G401 (cell line): ENCODE data around the gene LSM7. TPM values are rescaled to one million over a fixed set of nuclear protein-coding genes. Genes with fewer than 3 reads are reported as not detected.
"Not testable (repeated sequence)": the region's sequence is repeated elsewhere in the genome, so short reads cannot be mapped to it uniquely, and the experiment has no call there.

Source experiments
- DNase-seq: peaks from one replicate; pipeline ENCODE4 v3.0.0-alpha.2; 2015; ENCODE audit warnings: low spot score
- in situ Hi-C: cut with HindIII; loops from 2 replicates; pipeline ENCODE4 v1.10.0; 2016; ENCODE audit warnings: low sequenced_read_pairs, mixed read lengths
- total RNA-seq: library from RNA; depleted of rRNA; stranded (reverse); fragments of >200 nt; shearing (Covaris generic); gene quantifications from 2 replicates; pipeline ENCODE4 v1.2.3, GENCODE V29; 2014

The LSM7 gene
- total RNA-seq, 1 experiment from 2014 or later, result 400 TPM

DNA sequence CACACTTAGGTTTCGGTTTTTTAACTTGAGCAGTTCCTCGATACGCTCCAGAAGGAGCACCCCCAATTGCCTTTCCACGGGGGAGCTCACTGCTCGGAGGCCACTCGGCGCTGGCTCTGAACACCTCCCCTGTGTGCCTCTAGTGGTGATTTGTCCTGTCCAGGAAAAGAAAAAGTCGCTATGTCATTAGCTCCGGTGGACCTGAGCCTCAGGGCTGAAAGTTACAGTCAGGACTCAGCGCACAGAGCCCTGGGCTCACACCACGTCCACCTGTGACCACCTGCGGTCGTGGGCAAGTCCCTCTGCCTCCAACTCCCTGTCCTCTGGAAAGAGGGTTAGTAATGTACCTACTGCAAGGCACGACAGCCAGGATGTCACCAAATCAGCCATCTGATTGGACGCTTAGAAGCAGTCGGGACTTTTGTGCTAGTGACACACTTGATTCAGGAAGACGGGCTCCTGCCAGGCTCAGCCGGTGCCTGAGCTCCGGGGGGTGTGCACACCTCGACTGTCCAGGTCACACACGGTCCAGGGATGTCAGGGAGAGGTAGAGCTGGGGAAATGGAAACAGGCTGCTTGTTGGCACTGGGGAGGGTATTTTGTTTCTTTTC is 27.8 kb upstream of the LSM7 start:
- peak; percentile 50 for DNase-seq
- in situ Hi-C loops, result no loop called here

DNA sequence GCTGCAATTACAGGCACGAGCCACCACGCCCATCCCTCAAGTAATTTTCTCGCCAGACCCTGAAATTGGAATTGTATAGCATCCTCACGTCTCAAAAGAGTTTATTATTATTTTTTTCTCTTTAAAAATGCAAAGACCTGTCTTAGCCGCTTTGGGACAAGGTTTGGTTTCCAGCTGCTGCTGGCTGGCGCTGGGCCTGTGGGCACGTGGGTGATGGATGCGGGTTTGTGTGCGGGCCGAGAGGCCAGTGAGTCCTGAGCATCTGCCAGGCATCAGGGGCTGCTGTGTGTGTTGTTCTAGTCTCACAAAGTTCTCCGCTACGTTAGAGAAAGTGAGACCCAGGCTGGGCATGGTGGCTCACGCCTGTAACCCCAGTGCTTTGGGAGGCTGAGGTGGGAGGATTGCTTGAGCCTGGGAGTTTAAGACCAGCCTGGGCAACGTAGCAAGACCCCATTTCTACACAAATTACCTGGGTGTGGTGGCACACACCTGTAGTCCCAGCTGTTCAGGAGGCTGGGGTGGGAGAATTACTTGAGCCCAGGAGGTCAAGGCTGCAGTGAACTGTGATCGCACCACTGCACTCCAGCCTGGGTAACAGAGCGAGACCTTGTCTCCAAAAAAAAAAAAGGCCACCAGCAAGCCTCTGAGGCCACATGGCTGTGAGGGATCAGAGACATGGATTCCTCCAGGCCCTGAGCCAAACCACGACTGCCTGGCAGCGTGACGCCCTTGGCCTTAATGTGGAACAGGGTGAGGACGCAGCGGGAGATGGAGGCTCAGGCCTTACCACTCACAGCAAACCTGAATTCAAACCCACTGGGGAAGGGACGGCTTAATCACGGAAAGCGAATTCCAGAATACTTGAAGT is 27.0 kb upstream of the LSM7 start:
- in situ Hi-C loops, result no loop called here
- DNase-seq, result peak; percentile 64

DNA sequence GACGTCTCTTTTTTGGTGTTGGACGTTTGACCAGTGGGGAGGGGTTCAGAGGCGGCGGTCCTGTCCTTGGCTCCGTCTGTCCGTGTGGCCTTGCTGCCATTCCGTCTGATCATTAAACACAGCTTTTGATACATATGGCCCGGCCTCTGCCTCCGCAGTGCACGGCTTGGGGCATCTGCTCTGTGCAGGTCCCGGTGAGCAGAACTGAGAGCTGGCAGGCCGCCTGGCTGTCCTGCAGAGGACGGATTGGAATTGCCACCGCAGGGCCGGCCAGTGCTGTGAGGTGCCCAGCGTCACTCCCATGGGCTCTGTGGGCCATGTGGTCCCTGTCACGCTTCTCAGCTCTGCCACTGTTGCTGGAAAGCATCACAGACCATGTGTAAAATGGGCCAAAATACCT is 26.3 kb upstream of the LSM7 start:
- DNase-seq, result peak; percentile 64
- in situ Hi-C loops, result no loop called here

DNA sequence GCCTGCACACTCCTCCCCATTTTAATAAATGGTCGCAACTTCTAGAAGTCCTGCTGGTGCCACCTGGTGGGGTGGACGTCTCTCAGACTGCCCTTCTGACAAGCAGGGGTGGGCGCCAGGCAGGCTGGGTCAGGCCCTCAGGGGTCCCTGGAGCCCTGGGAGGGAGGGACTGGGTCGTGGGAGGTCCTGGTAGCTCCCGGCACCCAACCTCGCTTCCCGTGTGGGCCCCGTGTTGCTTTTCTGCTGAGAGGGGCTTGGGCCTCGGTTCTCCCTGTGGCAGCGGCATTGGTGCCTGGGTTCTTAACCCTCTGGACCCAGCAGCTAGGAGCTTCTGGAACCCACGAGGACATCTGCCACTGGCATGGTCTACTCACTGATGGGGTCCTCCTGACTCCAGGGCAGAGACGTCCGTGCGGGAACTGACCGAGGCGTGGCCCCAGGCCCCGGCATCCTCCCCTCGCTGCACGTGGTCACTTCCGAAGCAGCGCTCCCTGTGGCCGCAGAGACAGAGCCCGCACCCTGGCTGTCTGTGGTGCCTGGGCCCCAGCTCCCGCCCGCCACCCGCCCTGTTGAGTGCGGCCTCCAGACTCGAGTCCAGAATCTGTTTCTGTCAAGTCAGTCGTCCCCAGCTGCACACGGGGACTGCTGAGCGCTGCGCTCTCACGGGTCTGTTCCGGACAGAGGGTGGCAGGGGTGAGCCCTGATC is 25.7 kb upstream of the LSM7 start:
- no peak for DNase-seq
- in situ Hi-C loops, result no loop called here

DNA sequence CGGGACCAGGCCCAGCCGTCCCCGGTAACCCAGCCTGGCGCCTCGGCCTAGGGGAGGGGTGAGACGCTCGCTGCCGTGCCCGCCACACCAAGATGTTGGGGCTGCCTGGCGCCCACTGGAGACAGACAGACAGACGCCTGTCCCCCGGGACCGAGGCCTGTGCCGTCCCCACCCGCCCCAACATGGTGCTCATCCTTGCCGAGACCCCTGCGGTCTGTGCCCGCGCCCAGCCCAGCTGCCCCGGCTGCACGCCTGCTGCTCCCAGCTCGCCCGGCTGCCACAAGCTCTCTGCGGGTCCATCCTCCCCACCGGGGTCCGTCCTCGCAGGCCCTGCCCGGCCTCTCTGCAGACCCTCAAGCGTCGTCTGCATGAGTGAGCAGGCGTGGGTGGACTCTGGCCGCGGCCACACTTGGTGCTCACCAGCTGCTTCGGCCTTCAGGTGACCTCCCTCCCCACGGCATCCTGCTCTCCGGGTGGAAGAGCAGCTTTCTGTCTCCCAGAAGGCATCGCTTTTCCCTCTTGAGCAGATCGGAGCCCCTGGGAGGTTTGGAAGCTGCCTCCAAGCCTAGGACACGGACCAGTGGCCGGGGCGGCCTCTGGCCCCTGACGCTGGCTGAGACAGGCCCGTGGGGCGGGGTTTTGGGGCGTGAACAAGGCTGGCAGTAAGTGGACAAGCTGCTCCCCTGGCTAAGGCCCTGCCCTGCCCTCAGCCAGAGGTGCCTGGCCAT is 24.9 kb upstream of the LSM7 start:
- in situ Hi-C loops, result no loop called here
- no peak for DNase-seq

DNA sequence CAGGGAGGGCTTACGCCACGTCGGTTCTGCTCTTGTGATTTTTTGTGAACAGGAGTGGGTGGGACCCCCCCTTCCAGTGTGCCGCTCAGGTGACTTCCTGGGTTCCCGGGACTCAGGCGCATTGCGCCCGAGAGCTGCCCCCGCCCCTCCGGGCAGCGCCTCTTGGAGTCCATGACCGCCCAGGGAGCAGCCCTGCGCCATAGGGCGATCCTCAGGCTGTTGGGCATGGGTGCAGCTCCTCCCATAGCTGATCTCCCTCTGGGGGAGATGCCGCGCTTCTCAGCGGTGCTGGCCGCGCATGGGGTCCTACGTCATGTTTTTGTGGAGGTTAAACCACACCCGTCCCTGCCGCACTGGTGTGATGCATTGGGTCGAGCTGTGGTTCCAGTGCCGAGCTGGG is 23.7 kb upstream of the LSM7 start:
- in situ Hi-C loops, result no loop called here
- DNase-seq, result no peak

DNA sequence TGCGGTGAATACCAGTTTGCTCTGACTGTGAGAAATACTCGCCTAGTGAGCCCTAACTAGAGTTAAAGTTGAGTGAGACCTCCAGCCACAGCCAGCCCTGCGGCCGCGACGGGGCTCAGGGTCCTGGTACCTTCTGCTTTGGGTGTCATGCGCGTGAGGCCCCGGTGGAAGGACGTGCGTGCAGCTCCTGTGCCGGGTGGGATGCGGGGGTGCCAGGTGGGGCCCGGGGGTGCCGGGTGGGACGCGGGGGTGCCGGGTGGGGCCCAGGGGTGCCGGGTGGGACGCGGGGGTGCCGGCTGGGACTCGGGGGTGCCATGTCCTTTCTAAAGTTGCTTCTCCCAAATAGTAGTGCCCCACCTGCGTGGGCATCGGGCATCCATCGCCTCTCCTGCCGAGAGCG is 23.2 kb upstream of the LSM7 start:
- DNase-seq, result no peak
- in situ Hi-C loops, result no loop called here

DNA sequence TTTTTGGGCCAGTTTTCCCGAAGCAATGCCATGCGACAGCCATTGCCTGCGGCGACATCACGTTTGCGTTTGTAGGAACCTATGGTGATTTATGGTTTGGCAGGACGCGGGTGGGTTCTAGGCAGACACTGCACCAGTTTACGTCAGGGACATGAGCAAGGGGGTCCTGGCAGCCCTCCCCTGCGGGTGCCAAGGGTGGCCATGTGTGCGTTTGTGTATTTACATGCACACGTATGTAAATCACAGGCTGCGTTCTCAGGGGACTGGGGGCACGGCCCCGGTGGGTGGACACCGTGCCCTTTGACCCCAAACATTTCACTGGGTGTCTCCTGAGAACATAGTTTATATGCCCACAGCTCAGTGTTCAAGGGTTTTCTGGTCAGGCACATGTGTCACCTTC is 22.3 kb upstream of the LSM7 start:
- in situ Hi-C loops, result no loop called here
- no peak for DNase-seq

DNA sequence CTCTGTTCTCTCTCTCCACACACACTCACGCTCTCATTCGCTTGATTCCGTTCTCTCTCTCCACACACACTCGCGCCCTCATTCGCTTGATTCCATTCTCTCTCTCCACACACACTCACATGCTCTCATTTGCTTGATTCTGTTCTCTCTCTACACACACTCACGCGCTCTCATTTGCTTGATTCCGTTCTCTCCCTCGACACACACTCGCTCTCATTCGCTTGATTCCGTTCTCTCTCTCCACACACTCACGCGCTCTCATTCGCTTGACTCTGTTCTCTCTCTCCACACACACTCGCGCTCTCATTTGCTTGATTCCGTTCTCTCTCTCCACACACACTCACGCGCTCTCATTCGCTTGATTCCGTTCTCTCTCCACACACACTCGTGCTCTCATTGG is 21.4 kb upstream of the LSM7 start:
- in situ Hi-C loops, DNase-seq: not testable (repeated sequence)

DNA sequence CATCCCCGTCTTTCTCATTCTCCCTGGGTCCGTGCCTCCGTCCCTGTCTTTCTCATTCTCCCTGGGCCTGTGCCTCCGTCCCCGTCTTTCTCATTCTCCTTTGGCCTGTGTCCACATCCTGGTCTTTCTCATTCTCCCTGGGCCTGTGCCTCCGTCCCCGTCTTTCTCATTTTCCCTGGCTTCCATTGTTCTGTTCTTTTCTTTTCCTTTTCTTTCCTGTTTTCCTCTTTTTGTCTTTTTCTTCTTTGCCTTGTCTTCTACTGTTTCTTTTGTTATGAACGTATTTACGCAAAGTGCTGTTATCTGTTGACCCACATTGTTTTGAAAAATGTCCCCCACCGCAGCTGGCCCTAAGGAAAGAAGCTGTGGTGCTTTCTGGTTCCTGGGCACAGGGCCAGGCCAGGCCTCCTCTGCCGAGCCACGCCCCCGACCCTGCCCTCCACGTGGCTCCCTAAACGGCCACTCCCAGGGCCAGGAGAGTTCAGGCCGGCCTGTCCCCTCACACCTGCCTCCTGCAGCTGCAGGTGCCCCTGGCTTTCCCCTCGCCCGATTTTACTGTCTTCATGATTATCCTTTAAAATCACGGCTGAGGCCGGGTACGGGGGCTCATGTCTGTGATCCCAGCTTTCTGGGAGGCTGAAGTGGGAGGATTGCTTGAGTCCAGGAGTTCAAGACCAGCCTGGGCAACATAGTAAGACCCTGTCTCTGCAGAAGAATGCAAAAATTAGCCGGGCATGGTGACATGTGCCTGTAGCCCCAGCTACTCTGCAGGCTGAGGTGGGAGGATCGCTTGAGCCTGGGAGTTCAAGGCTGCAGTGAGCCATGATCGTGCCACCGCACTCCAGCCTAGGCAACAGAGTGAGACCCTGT is 17.6 kb upstream of the LSM7 start:
- no peak for DNase-seq
- in situ Hi-C loops, result no loop called here

DNA sequence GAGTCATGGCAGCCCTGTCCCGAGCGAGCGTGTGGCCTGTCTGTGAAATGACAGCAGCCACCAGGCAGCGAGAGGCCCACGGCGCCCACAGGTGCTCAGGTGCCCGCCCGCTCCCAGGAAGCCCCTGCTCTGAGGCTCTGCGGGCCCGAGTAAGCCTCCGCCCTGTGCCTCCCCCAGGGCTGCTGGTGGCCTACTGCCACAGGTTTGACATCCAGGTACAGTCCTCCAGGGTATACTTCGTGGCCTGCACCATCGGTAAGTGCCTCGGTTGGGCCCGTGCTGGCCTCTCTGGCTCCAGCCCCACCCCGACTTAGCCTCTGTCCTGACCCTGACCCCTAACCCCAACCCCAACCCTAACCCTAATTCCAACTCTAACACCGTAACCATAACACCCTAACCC is 16.7 kb upstream of the LSM7 start:
- in situ Hi-C loops, result no loop called here
- DNase-seq, result no peak

DNA sequence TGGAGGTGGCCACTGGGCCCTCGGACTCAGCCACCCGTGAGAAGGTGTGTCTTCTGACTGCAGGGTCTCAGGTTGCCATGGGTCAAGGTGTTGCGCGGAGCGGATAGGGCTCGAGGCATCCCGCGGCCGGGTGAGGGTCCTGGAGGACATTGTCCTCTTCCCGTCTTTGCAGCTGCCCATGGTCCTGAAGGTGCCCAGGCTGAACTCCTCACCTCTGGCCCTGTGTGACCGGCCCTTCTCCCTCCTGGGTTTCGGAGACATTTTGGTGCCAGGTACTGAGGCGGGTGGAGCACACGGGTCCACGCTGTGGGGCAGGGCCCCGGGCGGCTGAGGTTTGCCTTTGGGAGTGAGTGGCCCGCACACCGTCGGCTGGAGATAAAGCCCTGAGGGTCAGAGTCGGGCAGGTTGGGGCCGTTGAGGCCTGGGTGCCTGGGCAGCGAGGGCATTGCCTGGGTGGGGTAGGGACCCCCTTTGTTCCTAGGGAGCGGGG is 16.0 kb upstream of the LSM7 start:
- in situ Hi-C loops, result no loop called here

DNA sequence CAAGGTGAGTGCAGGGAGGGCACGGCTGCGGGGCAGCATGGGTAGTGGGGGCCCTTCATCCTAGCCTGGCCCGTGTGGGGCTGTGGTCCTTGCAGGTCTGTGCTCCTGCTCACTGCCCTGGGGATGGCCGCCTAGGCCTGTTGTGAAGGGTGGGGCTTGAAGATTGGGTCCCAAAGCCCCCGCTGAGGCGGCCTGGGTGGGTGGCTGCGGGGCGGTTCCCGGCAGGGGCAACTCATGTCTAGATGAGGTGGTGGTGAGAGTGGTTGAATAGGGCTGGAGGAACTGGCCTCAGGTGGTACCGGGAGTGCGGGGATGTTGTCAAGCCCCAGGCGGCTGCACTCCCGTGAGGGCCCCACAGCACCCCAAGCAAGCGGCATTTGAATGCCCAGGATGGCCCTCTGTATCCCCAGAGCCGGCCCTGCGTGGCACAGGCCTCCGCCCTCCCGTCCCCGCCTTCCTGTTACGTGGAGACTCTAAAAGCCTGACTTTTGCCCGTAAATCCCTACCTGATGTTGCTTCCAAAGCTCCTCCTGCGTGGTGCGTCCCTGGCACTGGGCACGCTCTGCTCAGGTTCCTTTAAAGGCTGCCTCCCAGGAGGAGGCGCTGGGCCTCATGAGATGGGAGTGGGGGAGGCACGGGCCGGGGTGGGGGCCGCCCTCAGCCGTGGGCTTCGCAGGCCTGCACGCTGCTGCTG is 15.1 kb upstream of the LSM7 start:
- in situ Hi-C loops, result no loop called here
- no peak for DNase-seq

More for the DNA sequence above, 16.0 kb upstream of the LSM7 start:
- no peak for DNase-seq

DNA sequence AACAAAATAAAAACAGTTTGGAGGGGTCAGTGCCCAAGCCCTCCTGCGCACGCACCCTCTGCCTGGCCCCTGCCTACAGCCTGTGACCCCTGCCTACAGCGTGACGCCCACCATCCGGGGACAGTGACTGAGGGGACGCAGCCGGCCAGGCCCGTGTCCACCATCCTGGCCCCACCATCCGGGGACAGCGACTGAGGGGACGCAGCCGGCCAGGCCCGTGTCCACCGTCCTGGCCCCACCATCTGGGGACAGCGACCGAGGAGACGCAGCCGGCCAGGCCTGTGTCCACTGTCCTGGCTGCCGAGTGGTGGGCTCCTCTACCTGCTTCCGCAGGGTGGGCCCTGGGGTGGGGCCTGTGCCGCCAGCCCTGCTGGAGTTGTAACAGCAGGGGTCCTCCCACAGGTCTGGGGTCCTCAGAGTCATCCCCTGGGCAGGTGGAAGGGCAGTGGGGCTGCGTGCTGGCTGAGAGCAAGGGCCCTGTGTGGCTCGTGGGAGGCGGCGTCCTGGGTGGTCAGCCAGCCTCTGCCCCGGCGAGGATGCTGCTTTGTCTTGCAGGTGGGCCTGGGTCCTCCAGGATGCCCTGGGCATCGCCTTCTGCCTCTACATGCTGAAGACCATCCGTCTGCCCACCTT is 14.4 kb upstream of the LSM7 start:
- in situ Hi-C loops, result no loop called here
- DNase-seq, result no peak

DNA sequence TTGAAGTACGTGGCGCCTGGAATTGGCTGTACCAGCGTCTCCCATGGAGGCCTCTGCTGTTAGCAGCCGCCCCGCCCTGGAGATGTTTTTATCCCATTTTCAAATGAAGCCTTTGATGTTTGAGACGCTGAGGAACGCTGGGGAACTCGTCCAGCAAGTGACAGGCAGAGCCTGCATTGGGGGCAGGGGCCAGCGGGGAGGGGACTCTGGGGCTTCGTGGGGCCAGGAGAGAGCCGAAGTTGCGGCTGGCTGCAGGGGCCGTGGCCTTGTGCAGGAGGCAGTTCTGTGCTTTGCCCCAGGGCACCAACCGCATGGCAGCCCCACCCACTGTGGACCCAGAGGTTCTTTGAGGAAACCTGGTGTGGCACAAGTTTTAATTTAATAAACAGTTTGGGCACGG is 13.6 kb upstream of the LSM7 start:
- in situ Hi-C loops, result no loop called here
- DNase-seq, result no peak

DNA sequence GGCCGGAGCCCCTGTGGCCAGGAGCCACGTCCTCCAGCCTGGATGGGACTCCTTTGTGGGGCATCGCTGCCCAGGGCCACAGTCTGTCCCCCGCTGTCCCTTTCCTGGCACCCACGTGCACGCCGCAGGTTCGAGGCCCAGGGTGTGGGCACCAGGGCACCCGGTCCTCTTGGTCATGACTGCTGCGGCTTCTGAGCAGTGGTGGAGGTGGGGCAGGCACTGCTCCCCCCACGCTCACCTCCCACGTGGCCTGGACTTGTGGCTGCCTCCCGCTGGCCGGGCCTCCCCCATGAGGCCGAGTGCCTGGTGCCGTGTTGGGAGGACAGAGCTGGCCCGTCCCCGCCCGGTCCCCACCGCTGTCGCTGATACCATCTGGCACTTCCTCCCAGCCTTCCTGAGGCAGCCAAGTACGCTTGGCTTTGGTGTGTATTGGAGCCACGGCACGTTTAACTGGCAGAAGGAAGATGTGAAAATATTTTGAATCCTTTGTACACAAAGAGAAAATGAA is 12.9 kb upstream of the LSM7 start:
- in situ Hi-C loops, result no loop called here
- peak; percentile 66 for DNase-seq

DNA sequence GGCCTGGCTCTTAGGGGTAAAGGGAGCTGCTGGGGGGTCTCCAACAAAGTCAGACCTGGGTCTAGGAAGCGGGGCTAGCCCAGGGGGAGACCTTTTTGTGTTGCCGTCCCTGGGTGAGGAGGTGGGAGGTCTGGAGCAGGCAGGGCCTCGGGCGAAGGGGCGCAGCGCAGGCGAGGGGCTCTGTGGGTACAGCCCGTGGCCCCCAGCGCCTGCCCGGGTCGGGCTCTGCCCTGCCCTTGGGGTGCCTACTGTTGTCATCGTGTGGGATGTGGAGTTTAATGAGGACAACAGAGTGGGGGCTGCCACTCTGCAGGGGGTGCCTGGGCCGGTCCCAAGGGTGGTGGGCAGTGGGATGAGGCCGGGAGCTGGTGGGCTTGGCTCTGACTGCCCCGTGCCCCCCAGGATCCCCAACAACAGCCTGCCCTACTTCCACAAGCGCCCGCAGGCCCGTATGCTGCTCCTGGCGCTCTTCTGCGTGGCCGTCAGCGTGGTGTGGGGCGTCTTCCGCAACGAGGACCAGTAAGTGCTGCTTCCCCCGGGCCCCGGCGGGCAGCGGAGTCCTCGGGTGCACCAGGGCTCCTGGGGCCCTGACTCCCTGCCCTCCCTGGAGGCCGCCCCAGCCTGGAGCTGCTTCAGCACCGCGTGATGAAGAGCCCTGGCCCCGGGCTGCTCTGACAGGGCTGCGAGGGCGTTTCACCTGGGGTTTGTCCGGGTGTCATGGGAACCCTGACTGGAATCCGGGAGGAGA is 12.3 kb upstream of the LSM7 start:
- DNase-seq, result no peak
- in situ Hi-C loops, result no loop called here
